HFFc6 (cell line): Measurements from ENCODE around the gene CSNK1G1. TPM values are rescaled to one million over a fixed set of nuclear protein-coding genes. Genes with fewer than 3 reads are reported as not detected.

ENCODE experiments used
- DNase-seq: peaks from one replicate; pipeline ENCODE4 v3.0.0-alpha.2; 2018
- H3K27ac Mint-ChIP-seq: 2 replicates; pipeline ENCODE4 v1.8.0; 2020; ENCODE audit warnings: mild to moderate bottlenecking, mixed read lengths
- H3K27me3 Mint-ChIP-seq: 2 replicates; pipeline ENCODE4 v1.8.0; 2021; ENCODE audit warnings: mild to moderate bottlenecking, moderate library complexity, mixed read lengths; ENCODE audit not compliant: insufficient read depth
- H3K36me3 Mint-ChIP-seq: 2 replicates; pipeline ENCODE4 v1.8.0; 2021; ENCODE audit warnings: low read depth, mixed read lengths
- H3K4me1 Mint-ChIP-seq: 2 replicates; pipeline ENCODE4 v1.8.0; 2020; ENCODE audit warnings: low read depth, mixed read lengths
- H3K4me3 Mint-ChIP-seq: 2 replicates; pipeline ENCODE4 v1.8.0; 2020; ENCODE audit warnings: mild to moderate bottlenecking, moderate library complexity, mixed read lengths
- H3K9me3 Mint-ChIP-seq: 2 replicates; pipeline ENCODE4 v1.8.0; 2020; ENCODE audit warnings: mild to moderate bottlenecking, mixed read lengths
- CTCF ChIP-seq: fragments of 200-600 bp; sonication (generic); IDR thresholded peaks from 2 replicates; pipeline ENCODE4 v1.5.0; 2021; ENCODE audit warnings: antibody characterized with exemption, mild to moderate bottlenecking
- total RNA-seq, 6 experiments: library from RNA; stranded (reverse); fragmentation: NEBNext Ultra II Directional; extraction: Animal tissue kit (Norgen Biotek cat#: 25700); gene quantifications; 2 replicates in 1 of 6; 3 replicates in 5 of 6; pipeline ENCODE4 v1.2.3, GENCODE V29; 2021

The CSNK1G1 gene
- total RNA-seq, 6 experiments from 2014 or later: 16.4 to 20.5 (median 18.6) TPM

- TF ChIP-seq CTCF: no peak
- Mint-ChIP-seq H3K4me3 (no peak overlapping the region), H3K4me1 (peaks cover 6% of the 10 kb centered on the region; the same call in 1 of the 2 replicates), H3K27me3 (no peaks in the 10 kb centered on the region; the same call in 1 of the 2 replicates), H3K27ac (no peak overlapping the region), H3K36me3 (peaks cover 8% of the 10 kb centered on the region), H3K9me3 (no peaks in the 10 kb centered on the region)
- no peak for DNase-seq
These were observed 150.8 kb downstream of the CSNK1G1 start for GRCh38 chr15:64205202-64205601.

- DNase-seq: no peak
- H3K4me3 Mint-ChIP-seq: no peak overlapping the region
- H3K27me3 Mint-ChIP-seq: 0 out of 2 replicates have a peak, but pooled peaks cover 2% of the 10 kb centered on the region
- peak overlapping the region; percentile 2; the same call in 1 of the 2 replicates for H3K27ac Mint-ChIP-seq
- TF ChIP-seq CTCF: no peak
- no peaks in the 10 kb centered on the region for H3K4me1 Mint-ChIP-seq
- H3K36me3 Mint-ChIP-seq: peaks cover 8% of the 10 kb centered on the region; the same call in 1 of the 2 replicates
- no peaks in the 10 kb centered on the region for H3K9me3 Mint-ChIP-seq
These were observed 158.5 kb downstream of the CSNK1G1 start for GRCh38 chr15:64197425-64197824.

DNA sequence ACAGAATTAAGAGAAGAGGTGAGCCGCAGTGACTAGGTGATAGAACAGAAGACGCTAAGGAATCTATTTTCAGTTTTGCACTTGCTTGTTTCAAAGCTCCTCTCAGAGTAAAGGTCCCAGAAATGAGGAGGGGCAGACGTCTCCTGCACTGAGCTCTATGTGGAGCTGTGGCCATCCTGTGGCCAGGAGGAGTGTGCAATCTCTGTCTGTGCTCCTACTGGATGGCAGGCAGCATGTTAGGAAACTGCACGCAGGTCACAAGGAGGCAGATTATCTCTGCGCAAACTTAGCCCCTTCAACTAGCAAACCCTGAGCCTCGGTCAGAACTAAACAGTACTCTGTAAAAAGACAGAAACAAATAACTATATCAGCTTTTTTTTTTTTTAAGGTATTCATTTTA is 162.0 kb downstream of the CSNK1G1 start:
- H3K9me3 Mint-ChIP-seq: no peaks in the 10 kb centered on the region
- no peak overlapping the region for H3K27ac Mint-ChIP-seq
- H3K4me1 Mint-ChIP-seq: peaks cover 6% of the 10 kb centered on the region
- no peak for DNase-seq
- no peak overlapping the region for H3K4me3 Mint-ChIP-seq
- peaks cover 10% of the 10 kb centered on the region for H3K36me3 Mint-ChIP-seq
- H3K27me3 Mint-ChIP-seq: peaks cover 4% of the 10 kb centered on the region; the same call in 1 of the 2 replicates
- TF ChIP-seq CTCF: no peak

- no peak for TF ChIP-seq CTCF
- peaks cover 20% of the 10 kb centered on the region for H3K4me1 Mint-ChIP-seq
- H3K27ac Mint-ChIP-seq: no peak overlapping the region
- peaks cover 6% of the 10 kb centered on the region for H3K36me3 Mint-ChIP-seq
- H3K27me3 Mint-ChIP-seq: peaks cover 2% of the 10 kb centered on the region; the same call in 1 of the 2 replicates
- H3K4me3 Mint-ChIP-seq: no peak overlapping the region
- H3K9me3 Mint-ChIP-seq: no peaks in the 10 kb centered on the region
- DNase-seq: no peak
These were observed 163.8 kb downstream of the CSNK1G1 start for GRCh38 chr15:64191971-64192830.

DNA sequence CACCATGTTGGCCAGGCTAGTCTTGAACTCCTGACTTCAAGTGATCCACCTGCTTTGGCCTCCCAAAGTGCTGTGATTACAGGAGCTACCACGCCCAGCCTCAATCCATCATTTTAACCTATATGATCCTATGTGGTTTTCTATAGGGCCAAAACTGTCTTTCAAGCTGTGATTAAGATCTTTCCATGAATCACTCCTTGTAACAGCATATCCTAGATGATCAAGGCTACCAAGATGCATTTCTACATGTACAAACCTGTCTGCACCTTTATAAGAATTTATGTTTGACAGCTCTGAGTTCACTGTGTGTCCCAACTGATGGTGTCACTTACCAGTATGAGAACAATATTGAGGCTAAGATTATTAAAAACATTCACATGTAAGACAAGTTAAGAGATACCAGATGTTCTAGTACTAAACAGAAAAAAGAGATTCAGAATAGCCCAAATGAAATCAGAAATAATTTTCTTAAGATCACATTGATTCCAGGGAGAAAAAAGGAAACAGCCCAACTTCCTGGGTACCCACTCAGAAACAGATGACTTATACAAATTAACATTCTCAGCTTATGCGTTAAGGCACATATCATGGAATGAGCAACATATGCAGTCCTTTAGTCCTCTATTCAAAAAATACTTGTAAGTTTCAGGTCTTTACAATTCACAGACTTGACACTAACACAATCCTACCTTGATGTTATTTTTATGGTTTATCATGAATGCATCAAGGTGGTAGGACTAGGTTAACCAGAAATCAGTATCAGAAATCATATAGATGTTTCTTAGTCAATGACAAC is 168.4 kb downstream of the CSNK1G1 start:
- peak overlapping the region; percentile 31; the same call in 1 of the 2 replicates for H3K27ac Mint-ChIP-seq
- no peak for TF ChIP-seq CTCF

More for the DNA sequence above, 168.4 kb downstream of the CSNK1G1 start:
- H3K27me3 Mint-ChIP-seq: peaks cover 2% of the 10 kb centered on the region; the same call in 1 of the 2 replicates
- H3K9me3 Mint-ChIP-seq: no peaks in the 10 kb centered on the region
- no peak overlapping the region for H3K4me3 Mint-ChIP-seq
- H3K36me3 Mint-ChIP-seq: peaks cover 17% of the 10 kb centered on the region
- no peak for DNase-seq
- H3K4me1 Mint-ChIP-seq: peaks cover 20% of the 10 kb centered on the region
